Mucosa of rectum (tissue), 2 donors: ENCODE results near the gene NSMCE1.

Experiments used
- H3K27ac ChIP-seq, 2 donors: one replicate each; pipeline ENCODE4 v1.7.0; 2013; ENCODE audit warnings: inconsistent platforms in 2 of 2, low read depth in 2 of 2, low read length in 2 of 2
- H3K27me3 ChIP-seq, 2 donors: one replicate each; pipeline ENCODE4 v1.7.0; 2013; ENCODE audit warnings: low read length in 2 of 2; ENCODE audit not compliant: control insufficient read depth in 2 of 2, insufficient read depth in 2 of 2
- H3K36me3 ChIP-seq, 2 donors: one replicate each; pipeline ENCODE4 v1.7.0; 2013; ENCODE audit warnings: low read length in 2 of 2; ENCODE audit not compliant: control insufficient read depth in 2 of 2, insufficient read depth in 2 of 2
- H3K4me1 ChIP-seq, 2 donors: one replicate each; pipeline ENCODE4 v1.7.0; 2013; ENCODE audit warnings: low read length in 2 of 2, mild to moderate bottlenecking in 1 of 2; ENCODE audit not compliant: control insufficient read depth in 2 of 2, insufficient read depth in 2 of 2
- H3K4me3 ChIP-seq, 2 donors: one replicate each; pipeline ENCODE4 v1.7.0; 2013; ENCODE audit warnings: low read length in 2 of 2
- H3K9ac ChIP-seq, 2 donors: one replicate each; pipeline ENCODE4 v1.7.0; 2013; ENCODE audit warnings: low read length in 2 of 2, low read depth in 1 of 2, mild to moderate bottlenecking in 1 of 2
- H3K9me3 ChIP-seq, 2 donors: one replicate each; pipeline ENCODE4 v1.7.0; 2013; ENCODE audit warnings: low read length in 2 of 2; ENCODE audit not compliant: control insufficient read depth in 2 of 2
- donor health status: healthy.
- donor health status: Normal muscosa, but diverticular disease.

The NSMCE1 gene

GRCh38 chr16:27232061-27232900 lies 36.3 kb downstream of the NSMCE1 start:
- no peak overlapping the region for H3K4me3 ChIP-seq
- H3K36me3 ChIP-seq, result peaks cover 0 to 8% of the 10 kb centered on the region in 2 donors
- H3K4me1 ChIP-seq, result peaks cover 72% of the 10 kb centered on the region in 2 donors
- H3K27ac ChIP-seq, result peak overlapping the region; percentile 48 to 71
- H3K27me3 ChIP-seq, result no peaks in the 10 kb centered on the region
- no peaks in the 10 kb centered on the region for H3K9me3 ChIP-seq
- peak overlapping the region in 1 of 2 donors; percentile 27 for H3K9ac ChIP-seq

GRCh38 chr16:27231692-27232060 lies 36.9 kb downstream of the NSMCE1 start:
- Histone ChIP-seq H3K4me1 (peaks cover 72 to 76% of the 10 kb centered on the region in 2 donors), H3K4me3 (no peak overlapping the region), H3K27ac (peak overlapping the region; percentile 48 to 71), H3K27me3 (no peaks in the 10 kb centered on the region), H3K36me3 (peaks cover 0 to 8% of the 10 kb centered on the region in 2 donors), H3K9me3 (no peaks in the 10 kb centered on the region), H3K9ac (peak overlapping the region in 1 of 2 donors; percentile 27)

- Histone ChIP-seq H3K9ac (peak overlapping the region; percentile 58 to 65), H3K36me3 (peaks cover 0 to 8% of the 10 kb centered on the region in 2 donors), H3K4me3 (peak overlapping the region; percentile 3 to 13), H3K27ac (peak overlapping the region; percentile 78 to 82), H3K9me3 (no peaks in the 10 kb centered on the region), H3K27me3 (no peaks in the 10 kb centered on the region), H3K4me1 (peaks cover 75 to 79% of the 10 kb centered on the region in 2 donors)
Observed at GRCh38 chr16:27230562-27231001, 38.0 kb downstream of the NSMCE1 start.

GRCh38 chr16:27229891-27230470 lies 38.6 kb downstream of the NSMCE1 start:
- H3K27ac ChIP-seq, result peak overlapping the region; percentile 78 to 82
- H3K36me3 ChIP-seq, result peaks cover 0 to 10% of the 10 kb centered on the region in 2 donors
- H3K9ac ChIP-seq, result peak overlapping the region; percentile 58 to 65
- H3K9me3 ChIP-seq, result no peaks in the 10 kb centered on the region
- no peaks in the 10 kb centered on the region for H3K27me3 ChIP-seq
- peak overlapping the region in 1 of 2 donors; percentile 13 for H3K4me3 ChIP-seq
- H3K4me1 ChIP-seq, result peaks cover 74 to 79% of the 10 kb centered on the region in 2 donors

- peak overlapping the region in 1 of 2 donors; percentile 23 for H3K27ac ChIP-seq
- H3K4me3 ChIP-seq, result no peak overlapping the region
- H3K27me3 ChIP-seq, result no peaks in the 10 kb centered on the region
- peaks cover 0 to 17% of the 10 kb centered on the region in 2 donors for H3K36me3 ChIP-seq
- no peaks in the 10 kb centered on the region for H3K9me3 ChIP-seq
- no peak overlapping the region for H3K9ac ChIP-seq
- H3K4me1 ChIP-seq, result peaks cover 68 to 70% of the 10 kb centered on the region in 2 donors
Observed at GRCh38 chr16:27228621-27229501, 39.7 kb downstream of the NSMCE1 start.

GRCh38 chr16:27228045-27228444 lies 40.5 kb downstream of the NSMCE1 start:
- Histone ChIP-seq H3K4me1 (peaks cover 62% of the 10 kb centered on the region in 2 donors), H3K9me3 (no peaks in the 10 kb centered on the region), H3K27ac (no peak overlapping the region), H3K4me3 (no peak overlapping the region), H3K27me3 (no peaks in the 10 kb centered on the region), H3K9ac (no peak overlapping the region), H3K36me3 (peaks cover 0 to 17% of the 10 kb centered on the region in 2 donors)

GRCh38 chr16:27226976-27227705 lies 41.4 kb downstream of the NSMCE1 start:
- no peaks in the 10 kb centered on the region for H3K9me3 ChIP-seq
- H3K36me3 ChIP-seq, result peaks cover 0 to 17% of the 10 kb centered on the region in 2 donors
- peaks cover 55 to 56% of the 10 kb centered on the region in 2 donors for H3K4me1 ChIP-seq
- no peaks in the 10 kb centered on the region for H3K27me3 ChIP-seq
- H3K27ac ChIP-seq, result peak overlapping the region; percentile 71 to 75
- H3K4me3 ChIP-seq, result peak overlapping the region in 1 of 2 donors; percentile 65
- H3K9ac ChIP-seq, result no peak overlapping the region

- Histone ChIP-seq H3K4me3 (peak overlapping the region; percentile 44 to 65), H3K27me3 (no peaks in the 10 kb centered on the region), H3K9ac (peak overlapping the region; percentile 11 to 47), H3K4me1 (peaks cover 49 to 50% of the 10 kb centered on the region in 2 donors), H3K27ac (peak overlapping the region; percentile 71 to 75), H3K36me3 (peaks cover 0 to 17% of the 10 kb centered on the region in 2 donors), H3K9me3 (no peaks in the 10 kb centered on the region)
Observed at GRCh38 chr16:27226476-27226875, 42.1 kb downstream of the NSMCE1 start.
